Measurements from ENCODE around the gene OR2C3. TPM values are rescaled to one million over a fixed set of nuclear protein-coding genes. Genes with fewer than 3 reads are reported as not detected.
"Not testable (repeated sequence)": the region's sequence is repeated elsewhere in the genome, so short reads cannot be mapped to it uniquely, and the experiment has no call there.

The OR2C3 gene
- total RNA-seq, 1 donor from 2014 or later = not detected

GRCh38 chr1:247518613-247518891 is 17.7 kb downstream of the OR2C3 start:
- no peak for DNase-seq (ENCODE audit: extremely low read depth, low read depth, low spot score)

- no peak for DNase-seq (ENCODE audit: extremely low read depth, low read depth, low spot score)
Observed at GRCh38 chr1:247517795-247518612, 18.2 kb downstream of the OR2C3 start.

- DNase-seq (ENCODE audit: extremely low read depth, low read depth, low spot score) = no peak
Observed at GRCh38 chr1:247506831-247507230, 29.4 kb downstream of the OR2C3 start.

GRCh38 chr1:247500865-247501264 is 35.4 kb downstream of the OR2C3 start:
- no peak for DNase-seq (ENCODE audit: extremely low read depth, low read depth, low spot score)

GRCh38 chr1:247496581-247497285 is 39.5 kb downstream of the OR2C3 start:
- no peak for DNase-seq (ENCODE audit: extremely low read depth, low read depth, low spot score)

- DNase-seq (ENCODE audit: extremely low read depth, low read depth, low spot score) = no peak
Observed at GRCh38 chr1:247494767-247495166, 41.5 kb downstream of the OR2C3 start.

- DNase-seq (ENCODE audit: extremely low read depth, low read depth, low spot score) = no peak
Observed at GRCh38 chr1:247493106-247493505, 43.1 kb downstream of the OR2C3 start.

- DNase-seq (ENCODE audit: extremely low read depth, low read depth, low spot score) = no peak
Observed at GRCh38 chr1:247491328-247491727, 44.9 kb downstream of the OR2C3 start.

GRCh38 chr1:247487057-247487456 is 49.2 kb downstream of the OR2C3 start:
- no peak for DNase-seq (ENCODE audit: extremely low read depth, low read depth, low spot score)

- DNase-seq (ENCODE audit: extremely low read depth, low read depth, low spot score) = no peak
Observed at GRCh38 chr1:247482747-247483146, 53.5 kb downstream of the OR2C3 start.

- not testable (repeated sequence) for DNase-seq (ENCODE audit: extremely low read depth, low read depth, low spot score)
Observed at GRCh38 chr1:247476328-247477058, 59.7 kb downstream of the OR2C3 start.

GRCh38 chr1:247475793-247476192 is 60.4 kb downstream of the OR2C3 start:
- no peak for DNase-seq (ENCODE audit: extremely low read depth, low read depth, low spot score)

Other genes with a start within 250 kb of the OR2C3 start
- gene ZNF496, start 204.6 kb downstream of the OR2C3 start, total RNA-seq = 48.5 and 55.9 TPM in 2 replicates
- gene NLRP3, start 120.3 kb downstream of the OR2C3 start, total RNA-seq = 0.58 and 1.0 TPM in 2 replicates
- not detected in 2 replicates for gene OR2B11, start 78.3 kb downstream of the OR2C3 start, total RNA-seq
- not detected in 2 replicates for gene GCSAML, start 12.7 kb upstream of the OR2C3 start, total RNA-seq
- not detected in 2 replicates for gene OR2G2, start 51.9 kb upstream of the OR2C3 start, total RNA-seq
- not detected in 2 replicates for gene OR2G3, start 69.1 kb upstream of the OR2C3 start, total RNA-seq
- not detected in 2 replicates for gene OR13G1, start 143.3 kb upstream of the OR2C3 start, total RNA-seq
- not detected in 2 replicates for gene OR6F1, start 180.2 kb upstream of the OR2C3 start, total RNA-seq
- not detected in 2 replicates for gene OR14K1, start 202.2 kb upstream of the OR2C3 start, total RNA-seq
- gene OR14A2, start 211.7 kb upstream of the OR2C3 start, total RNA-seq = not detected in 2 replicates
- gene OR1C1, start 224.1 kb upstream of the OR2C3 start, total RNA-seq = not detected in 2 replicates

All from glomerular endothelial cell (primary cell).